ENCODE measurements around the gene RPL41.

RPL41 gene

DNA sequence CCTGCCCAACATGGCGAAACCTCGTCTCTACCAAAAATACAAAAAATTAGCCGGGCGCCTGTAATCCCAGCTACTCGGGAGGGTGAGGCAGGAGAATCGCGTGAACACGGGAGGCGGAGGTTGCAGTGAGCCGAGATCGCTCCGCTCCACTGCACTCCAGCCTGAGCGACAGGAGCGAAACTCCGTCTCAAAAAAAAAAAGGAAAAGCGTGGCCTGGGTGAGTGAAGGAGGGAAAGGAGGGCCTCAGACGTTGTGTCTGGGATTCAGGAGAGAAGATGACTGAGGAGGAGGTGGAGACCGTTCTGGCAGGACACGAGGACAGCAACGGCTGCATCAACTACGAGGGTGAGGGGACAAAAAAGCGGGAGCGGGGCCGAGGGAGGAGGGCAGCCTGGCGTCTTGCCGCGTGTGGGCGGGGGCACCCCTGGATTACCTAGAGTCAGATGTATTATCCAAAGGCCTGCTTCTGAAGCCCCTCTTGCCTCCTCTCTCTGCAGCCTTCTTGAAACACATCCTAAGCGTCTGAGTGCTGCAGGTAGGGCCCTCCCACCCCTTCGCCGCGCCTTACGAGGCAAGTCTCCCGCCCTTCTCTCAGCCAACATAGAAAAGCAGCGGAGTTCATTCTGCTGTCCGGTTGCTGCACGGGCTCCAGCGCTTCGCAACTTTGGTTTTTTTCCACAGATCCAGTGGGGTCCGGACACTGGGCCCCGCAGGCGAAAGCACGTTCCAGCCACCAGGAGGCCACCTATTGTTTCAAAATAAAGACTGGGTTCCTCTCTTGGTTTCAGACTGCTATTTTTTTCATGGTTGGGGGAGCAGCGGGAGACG, 41.0 kb downstream of the RPL41 start:
- DNase-seq, result peak; percentile 57

DNA sequence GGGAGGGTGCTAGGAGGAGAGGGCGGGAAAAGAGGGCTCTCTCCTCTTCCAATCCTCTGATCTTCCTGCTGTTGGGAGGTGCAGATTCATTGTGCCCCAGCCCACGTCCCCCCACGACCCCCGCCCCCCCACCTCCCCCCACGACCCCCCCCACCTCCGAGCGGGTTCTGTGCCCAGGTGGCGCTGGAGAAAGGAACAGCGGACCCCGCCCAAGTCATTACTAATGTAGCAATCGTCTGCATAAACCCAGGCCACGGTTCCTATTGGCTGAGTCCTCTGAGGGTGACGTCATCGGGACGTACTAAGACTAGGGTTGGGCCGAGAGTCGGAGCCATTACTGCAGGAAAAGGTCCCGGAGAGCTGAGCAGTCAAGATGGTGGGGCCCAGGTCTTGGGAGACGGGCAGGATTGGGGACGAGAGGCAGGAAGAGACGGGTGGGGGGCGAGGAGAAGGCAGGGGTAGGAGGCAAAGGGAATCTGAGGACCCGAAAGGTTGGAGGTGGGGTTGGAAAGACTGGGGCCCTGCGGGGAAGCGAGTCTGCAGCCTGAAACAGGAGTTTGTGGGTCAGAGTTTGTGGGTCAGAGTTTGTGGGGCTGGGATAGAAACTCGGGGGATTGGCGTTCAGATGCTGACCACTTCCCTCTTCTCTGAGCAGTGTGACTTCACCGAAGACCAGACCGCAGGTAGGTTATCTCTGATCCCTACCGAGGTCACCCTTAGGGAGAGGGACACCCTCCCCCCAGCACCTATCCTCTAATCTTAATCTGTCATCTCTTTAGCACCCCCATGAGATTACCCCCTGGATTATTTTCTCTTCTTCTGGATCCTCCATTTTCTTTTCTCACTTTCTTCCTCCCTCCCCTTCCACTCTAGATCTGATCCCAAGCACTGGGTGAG, 41.8 kb downstream of the RPL41 start, which contains the start of gene MYL6:
MYL6 (plus strand) TSS at position 331 of the 897 bp plus-strand sequence; CDS start at position 374, 43 bp downstream.
- DNase-seq, result peak; percentile 83

DNA sequence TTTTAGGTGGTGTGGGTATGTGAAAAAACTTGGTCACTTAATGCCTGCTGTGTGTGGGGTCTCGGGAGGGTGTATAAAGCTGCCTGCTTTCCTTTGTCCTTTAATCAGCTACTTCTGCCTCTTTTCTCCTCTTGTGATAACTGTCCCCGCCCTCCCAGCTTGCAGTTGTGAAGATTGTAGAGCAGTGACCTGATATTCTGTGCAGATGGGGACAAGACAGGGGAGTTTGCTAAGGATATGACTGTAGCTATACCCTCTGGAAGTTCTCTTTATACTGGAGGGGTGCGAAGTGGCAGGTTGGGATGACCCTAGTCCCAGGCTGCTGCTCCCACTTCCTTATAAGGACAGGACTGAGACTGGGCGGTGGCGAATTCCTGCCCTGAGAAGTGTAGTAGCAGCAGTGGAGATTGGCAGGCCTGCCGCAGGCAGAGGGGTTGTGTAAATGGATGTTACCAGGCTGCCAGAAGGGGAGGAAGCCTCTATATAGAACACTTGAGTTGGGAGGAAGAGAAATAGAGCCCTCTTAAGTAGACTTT, 42.6 kb downstream of the RPL41 start:
- no peak for DNase-seq

DNA sequence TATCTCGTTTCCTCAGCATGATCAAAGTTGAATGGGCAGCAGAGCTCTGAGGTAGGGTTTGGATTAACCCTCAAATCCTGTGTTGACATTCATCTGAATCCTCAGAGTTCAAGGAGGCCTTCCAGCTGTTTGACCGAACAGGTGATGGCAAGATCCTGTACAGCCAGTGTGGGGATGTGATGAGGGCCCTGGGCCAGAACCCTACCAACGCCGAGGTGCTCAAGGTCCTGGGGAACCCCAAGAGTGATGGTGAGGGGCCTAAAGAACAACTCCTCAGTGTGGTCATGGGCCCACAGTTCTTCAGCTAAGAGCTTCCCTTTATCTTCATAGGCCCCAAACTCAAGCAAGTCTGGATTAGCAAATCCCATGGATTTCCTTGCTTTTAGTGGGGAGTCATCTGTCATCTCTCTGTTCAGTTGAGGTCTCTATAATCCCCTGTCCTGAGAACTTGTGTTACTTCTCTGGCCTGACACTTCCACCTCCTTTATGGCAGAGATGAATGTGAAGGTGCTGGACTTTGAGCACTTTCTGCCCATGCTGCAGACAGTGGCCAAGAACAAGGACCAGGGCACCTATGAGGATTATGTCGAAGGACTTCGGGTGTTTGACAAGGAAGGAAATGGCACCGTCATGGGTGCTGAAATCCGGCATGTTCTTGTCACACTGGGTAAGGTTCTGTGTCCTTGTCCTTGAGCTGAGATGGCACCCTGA, 43.2 kb downstream of the RPL41 start:
- no peak for DNase-seq

DNA sequence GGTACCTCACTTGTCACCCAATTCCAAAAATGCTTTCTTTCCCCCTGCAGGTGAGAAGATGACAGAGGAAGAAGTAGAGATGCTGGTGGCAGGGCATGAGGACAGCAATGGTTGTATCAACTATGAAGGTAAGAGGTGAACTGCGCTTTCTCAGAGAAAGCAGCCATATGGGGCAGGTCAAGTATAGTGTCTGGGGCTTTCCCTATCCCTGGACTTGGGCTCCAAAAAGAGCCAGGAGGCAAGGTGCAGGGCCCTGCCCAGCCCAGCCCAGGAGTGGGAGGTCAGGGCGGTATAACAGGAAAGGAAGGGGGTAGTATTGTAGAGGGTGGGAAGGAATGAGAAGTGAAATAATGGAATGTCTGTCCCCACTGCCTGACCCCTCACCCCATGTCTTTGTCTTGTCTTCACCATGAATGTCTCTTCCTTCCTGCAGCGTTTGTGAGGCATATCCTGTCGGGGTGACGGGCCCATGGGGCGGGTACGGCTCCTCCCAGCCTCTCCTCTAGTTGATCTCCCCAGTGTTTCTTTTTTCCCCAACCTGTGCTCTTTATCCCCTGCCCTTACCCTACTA, 43.8 kb downstream of the RPL41 start:
- peak; percentile 49 for DNase-seq

DNA sequence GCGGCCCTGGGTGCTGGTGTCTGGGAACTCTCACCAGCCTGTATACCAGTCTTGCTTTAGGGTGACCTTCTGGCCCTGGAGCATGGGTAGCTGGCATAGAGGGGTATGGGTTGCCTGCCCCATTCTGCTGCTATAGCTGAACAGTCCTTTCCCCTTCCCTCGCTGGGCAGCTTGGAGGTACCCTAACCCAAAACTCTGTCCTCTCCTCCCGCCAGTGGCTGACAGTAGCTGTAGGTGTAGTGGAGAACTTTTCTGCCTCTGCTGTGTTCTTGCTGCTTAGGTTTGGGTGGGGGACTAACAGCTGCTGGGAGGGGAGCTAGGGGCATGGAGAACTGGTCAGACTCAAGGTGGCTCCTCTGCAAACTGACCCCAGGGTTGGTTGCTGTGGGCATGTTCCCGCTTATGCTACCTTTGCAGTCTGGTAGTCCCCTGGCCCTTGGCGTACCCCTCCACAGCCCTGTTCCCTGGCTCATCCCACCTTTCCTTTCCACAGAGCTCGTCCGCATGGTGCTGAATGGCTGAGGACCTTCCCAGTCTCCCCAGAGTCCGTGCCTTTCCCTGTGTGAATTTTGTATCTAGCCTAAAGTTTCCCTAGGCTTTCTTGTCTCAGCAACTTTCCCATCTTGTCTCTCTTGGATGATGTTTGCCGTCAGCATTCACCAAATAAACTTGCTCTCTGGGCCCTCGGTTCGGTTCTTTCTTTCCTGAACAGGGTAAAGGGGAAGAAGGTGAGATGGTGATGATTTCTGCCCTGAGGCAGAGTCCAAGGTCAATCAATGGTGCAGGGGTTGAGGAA, 44.7 kb downstream of the RPL41 start:
- DNase-seq, result no peak

DNA sequence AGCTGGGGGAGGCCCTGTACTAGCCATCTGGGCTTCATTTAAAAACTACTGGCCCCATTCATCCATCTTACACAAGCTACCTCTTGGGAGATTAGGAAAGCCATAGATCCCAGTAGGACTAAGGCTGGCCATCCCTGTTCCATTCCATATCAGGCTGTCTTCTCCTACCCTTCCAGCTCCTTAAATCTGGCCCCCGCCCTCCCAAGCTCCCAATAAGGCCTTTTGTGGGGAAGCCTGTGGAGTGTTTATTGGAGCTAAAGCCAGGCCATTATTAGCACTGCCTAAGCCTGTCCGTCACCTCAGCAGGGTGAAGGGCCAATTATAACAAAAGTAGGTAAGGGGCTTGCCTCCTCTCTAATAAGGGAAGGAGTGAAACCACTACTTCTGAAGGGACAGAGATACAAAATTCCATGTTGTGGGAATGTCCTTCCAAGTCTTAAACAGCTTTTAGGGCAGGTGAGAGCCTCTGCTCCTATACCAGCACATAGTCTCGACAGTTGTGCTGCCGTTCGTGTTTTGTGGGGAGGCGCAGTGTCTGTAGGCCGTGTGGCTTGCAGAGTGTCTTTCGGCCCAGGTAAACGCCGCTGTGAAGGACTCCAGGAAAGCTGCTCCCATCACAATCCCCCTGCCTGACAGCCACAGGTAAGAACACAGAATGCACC, 45.4 kb downstream of the RPL41 start:
- DNase-seq, result no peak

DNA sequence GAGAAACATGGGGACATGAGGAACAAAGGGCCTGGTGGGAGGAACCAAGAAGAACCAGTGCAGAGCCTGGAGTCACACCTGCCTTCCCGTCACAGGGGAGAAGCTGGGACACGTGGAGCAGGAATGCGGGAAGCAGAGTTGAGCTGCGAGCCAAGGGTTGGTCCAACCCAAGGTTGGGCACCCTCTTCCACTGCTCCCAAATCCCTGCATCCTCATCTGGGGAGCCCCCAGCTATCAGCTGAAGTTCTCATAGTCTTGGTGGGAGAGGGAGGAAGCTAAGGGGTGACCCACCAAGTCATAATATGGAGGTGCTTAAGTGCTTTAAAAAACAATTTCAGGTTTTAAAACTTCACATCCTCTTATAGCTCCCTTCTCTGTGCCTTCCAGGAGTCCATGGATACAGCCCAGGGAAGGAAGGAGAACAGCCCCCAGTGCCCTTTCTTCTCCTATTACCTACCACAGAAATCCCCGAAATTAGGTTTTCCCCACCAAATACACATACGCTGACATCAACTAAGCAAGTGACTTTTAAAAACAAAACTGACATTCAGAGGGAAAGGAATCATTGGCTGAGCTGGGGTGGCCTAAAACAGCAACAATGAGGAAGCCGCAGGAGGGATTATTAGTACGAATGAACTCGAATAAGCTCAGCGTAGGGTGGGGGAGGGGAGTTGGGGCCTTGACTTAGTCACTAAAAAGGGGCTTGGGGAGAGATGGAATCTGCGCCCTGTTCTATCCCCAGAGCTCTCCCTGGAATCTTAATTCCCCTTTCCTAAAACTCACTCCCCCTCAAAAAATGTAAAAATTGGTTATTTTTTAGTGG, 46.2 kb downstream of the RPL41 start:
- DNase-seq, result no peak

DNA sequence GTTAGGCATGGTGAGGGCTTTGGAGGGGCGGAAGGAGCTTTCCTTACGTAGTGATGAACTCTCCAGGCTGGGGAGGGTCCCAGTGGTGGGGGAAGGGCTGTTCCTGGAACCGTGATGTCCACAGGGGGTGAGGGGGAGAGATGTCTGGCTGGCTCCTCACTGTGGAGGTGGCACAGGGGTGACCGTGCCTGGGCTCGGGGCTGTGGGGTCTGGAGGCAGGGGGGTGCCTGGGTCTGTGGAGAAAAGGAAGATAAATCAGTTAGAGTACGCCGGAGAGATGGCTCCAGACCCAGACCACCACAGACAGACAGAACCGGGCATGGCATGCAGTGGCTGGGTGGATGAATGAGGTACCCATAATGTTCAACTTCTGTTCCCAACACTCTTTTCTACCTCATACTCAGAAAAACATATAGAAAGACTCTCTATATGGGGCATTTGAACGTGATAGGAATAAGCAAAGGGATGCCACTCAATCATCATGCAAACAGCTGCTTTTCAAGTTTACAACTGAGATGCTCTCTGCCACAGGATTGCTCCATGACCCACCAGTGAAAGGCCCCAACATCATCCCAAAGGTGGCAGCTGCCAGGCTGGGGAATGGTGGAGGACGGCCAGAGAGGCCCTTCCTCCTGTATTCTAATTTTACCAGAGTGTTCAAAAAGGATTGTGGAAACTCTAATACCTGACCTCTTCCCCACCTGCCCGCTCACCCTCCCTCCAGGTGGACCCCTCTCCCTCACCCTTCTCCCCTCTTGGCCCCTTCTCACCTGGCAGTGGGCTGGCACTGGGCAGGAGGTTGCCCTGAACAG, 47.3 kb downstream of the RPL41 start:
- no peak for DNase-seq

DNA sequence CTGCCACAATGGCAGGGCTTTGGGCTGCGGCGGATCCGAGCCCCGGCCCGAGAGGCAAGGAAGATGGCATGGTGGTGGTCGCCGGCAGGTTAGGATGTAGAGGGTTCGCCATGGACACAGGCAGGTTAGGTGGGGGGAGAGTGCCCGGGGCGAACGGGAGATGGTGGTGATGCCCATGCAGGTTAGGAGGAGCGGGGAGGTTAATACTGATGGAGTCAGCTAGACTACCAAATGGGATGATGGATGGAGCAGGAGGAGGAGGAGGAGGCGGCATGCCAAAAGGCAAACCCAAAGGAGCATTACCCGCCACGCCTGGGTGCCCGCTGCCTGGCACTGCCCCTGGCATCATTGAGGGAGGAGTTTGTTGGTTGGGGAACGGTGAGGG, 47.9 kb downstream of the RPL41 start:
- DNase-seq, result no peak

DNA sequence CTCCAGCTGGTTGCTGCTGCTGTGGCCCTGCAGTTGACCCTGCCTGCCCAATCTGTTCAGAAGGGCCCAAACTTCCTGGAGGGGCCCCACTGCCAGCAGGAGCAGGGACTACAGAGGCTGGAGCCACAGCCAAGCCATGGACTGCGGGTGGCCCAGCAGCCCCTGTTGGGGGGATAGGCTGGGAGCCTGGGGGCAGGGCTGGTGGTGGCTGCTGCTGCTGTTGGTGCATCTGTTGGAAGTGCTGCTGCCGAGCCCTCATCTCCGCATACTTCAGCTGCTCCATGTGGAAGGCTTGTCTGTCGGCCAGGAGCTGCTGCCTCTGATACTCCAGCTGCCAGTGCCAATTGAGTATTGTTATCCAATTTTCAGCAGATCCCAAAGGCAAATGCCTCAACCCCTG, 48.9 kb downstream of the RPL41 start:
- DNase-seq, result no peak

Measured in activated effector memory CD4-positive, alpha-beta T cell treated with Interleukin-2 at 50 U/mL for 16 hours (primary cell).